Mesenchymal stem cell (in vitro differentiated cells and primary cell): ENCODE data around the gene RAET1G.

Experiments
- DNase-seq: peaks from one replicate; pipeline ENCODE4 v3.0.0-alpha.2; 2013
- H2AFZ ChIP-seq: one replicate; pipeline ENCODE4 v1.6.1; 2013; ENCODE audit warnings: low read depth, mild to moderate bottlenecking, control low read depth, inconsistent platforms, low read length, moderate library complexity
- H2AK5ac ChIP-seq: 2 replicates; pipeline ENCODE4 v1.6.1; 2013; ENCODE audit warnings: low read length, moderate library complexity, mild to moderate bottlenecking, inconsistent platforms; ENCODE audit not compliant: severe bottlenecking
- H2BK120ac ChIP-seq: one replicate; pipeline ENCODE4 v1.6.1; 2013; ENCODE audit warnings: low read depth, mild to moderate bottlenecking, inconsistent platforms, low read length, moderate library complexity
- H2BK12ac ChIP-seq, 2 experiments: one replicate each; pipeline ENCODE4 v1.6.1; 2013; ENCODE audit warnings: inconsistent platforms in 2 of 2, low read length in 2 of 2, mild to moderate bottlenecking in 2 of 2, moderate library complexity in 2 of 2, control low read depth in 1 of 2
- H2BK15ac ChIP-seq: one replicate; pipeline ENCODE4 v1.6.1; 2013; ENCODE audit warnings: mild to moderate bottlenecking, low read depth, inconsistent platforms; ENCODE audit not compliant: poor library complexity, severe bottlenecking
- H2BK5ac ChIP-seq: 2 replicates; pipeline ENCODE4 v1.6.1; 2013; ENCODE audit warnings: low read depth, mild to moderate bottlenecking, low read length, control low read depth, inconsistent platforms; ENCODE audit not compliant: poor library complexity, severe bottlenecking
- H3K14ac ChIP-seq, 2 experiments: one replicate each; pipeline ENCODE4 v1.6.1; 2013; ENCODE audit warnings: inconsistent platforms in 2 of 2, low read length in 2 of 2, control low read depth in 1 of 2, mild to moderate bottlenecking in 1 of 2, moderate library complexity in 1 of 2
- H3K18ac ChIP-seq, 2 experiments: one replicate each; pipeline ENCODE4 v1.6.1; 2013; ENCODE audit warnings: inconsistent platforms in 2 of 2, low read length in 2 of 2, control low read depth in 1 of 2, low read depth in 1 of 2, mild to moderate bottlenecking in 1 of 2
- H3K23ac ChIP-seq, 2 experiments: one replicate each; pipeline ENCODE4 v1.6.1; 2013; ENCODE audit warnings: inconsistent platforms in 2 of 2, low read length in 2 of 2, mild to moderate bottlenecking in 2 of 2, moderate library complexity in 2 of 2, control low read depth in 1 of 2
- H3K27ac ChIP-seq: 2 replicates; pipeline ENCODE4 v1.5.1; 2013; ENCODE audit warnings: mild to moderate bottlenecking, moderate library complexity, low read length, control low read depth, inconsistent platforms; ENCODE audit not compliant: poor library complexity, severe bottlenecking
- H3K27me3 ChIP-seq, 2 experiments: 2 replicates each; pipeline versions ENCODE4 v1.6.1 to v1.7.0; 2013; ENCODE audit warnings: low read length in 2 of 2, mild to moderate bottlenecking in 2 of 2, moderate library complexity in 2 of 2, control low read depth in 1 of 2, inconsistent platforms in 1 of 2; ENCODE audit not compliant: control insufficient read depth in 1 of 2, insufficient read depth in 1 of 2
- H3K36me3 ChIP-seq, 2 experiments: 2 replicates each; pipeline versions ENCODE4 v1.6.1 to v1.7.0; 2013; ENCODE audit warnings: low read length in 2 of 2, control low read depth in 1 of 2, inconsistent platforms in 1 of 2, low read depth in 1 of 2, mild to moderate bottlenecking in 1 of 2; ENCODE audit not compliant: insufficient read depth in 2 of 2, control insufficient read depth in 1 of 2
- H3K4ac ChIP-seq, 2 experiments: one replicate each; pipeline ENCODE4 v1.6.1; 2013; ENCODE audit warnings: inconsistent platforms in 2 of 2, low read length in 2 of 2, mild to moderate bottlenecking in 2 of 2, moderate library complexity in 2 of 2, control low read depth in 1 of 2, low read depth in 1 of 2
- H3K4me1 ChIP-seq: 2 replicates; pipeline ENCODE4 v1.6.1; 2013; ENCODE audit warnings: low read depth, low read length, control low read depth; ENCODE audit not compliant: control insufficient read depth, insufficient read depth
- H3K4me2 ChIP-seq: 2 replicates; pipeline ENCODE4 v1.6.1; 2013; ENCODE audit warnings: low read length, mild to moderate bottlenecking, inconsistent platforms; ENCODE audit not compliant: poor library complexity, severe bottlenecking
- H3K4me3 ChIP-seq, 2 experiments: 2 replicates each; pipeline versions ENCODE4 v1.5.1 to v1.7.0; 2013; ENCODE audit warnings: low read length in 2 of 2, mild to moderate bottlenecking in 2 of 2, control low read depth in 1 of 2, low read depth in 1 of 2; ENCODE audit not compliant: insufficient read depth in 1 of 2
- H3K79me1 ChIP-seq: replicated peaks from 2 replicates; pipeline ENCODE4 v1.6.1; 2013; ENCODE audit warnings: mild to moderate bottlenecking, control low read depth, low read length, inconsistent platforms; ENCODE audit not compliant: poor library complexity, severe bottlenecking
- H3K9ac ChIP-seq: 2 replicates; pipeline ENCODE4 v1.7.0; 2013; ENCODE audit warnings: mild to moderate bottlenecking, low read length, moderate library complexity
- H3K9me3 ChIP-seq: 2 replicates; pipeline ENCODE4 v1.7.0; 2013; ENCODE audit warnings: mild to moderate bottlenecking, low read length; ENCODE audit not compliant: control insufficient read depth
- H4K8ac ChIP-seq: one replicate; pipeline ENCODE4 v1.6.1; 2013; ENCODE audit warnings: inconsistent platforms, mild to moderate bottlenecking, low read length, moderate library complexity
- H4K91ac ChIP-seq: one replicate; pipeline ENCODE4 v1.6.1; 2013; ENCODE audit warnings: mild to moderate bottlenecking, low read length, inconsistent platforms
- WGBS: methylation state at CpG from one replicate; pipeline ENCODE4 v1.1.7; 2013; ENCODE audit warnings: mixed read lengths; 5-methylcytosine and 5-hydroxymethylcytosine counted together

The RAET1G gene

GRCh38 chr6:149951626-149952025, 28.7 kb upstream of the RAET1G start:
- DNase-seq = no peak
- Histone ChIP-seq H3K4me1 (peaks cover 2% of the 10 kb centered on the region), H4K8ac (no peak overlapping the region), H3K9ac (no peak overlapping the region), H3K4ac (no peak overlapping the region), H3K18ac (no peak overlapping the region), H3K14ac (no peak overlapping the region), H4K91ac (no peak overlapping the region), H3K27me3 (peaks cover 52 to 69% of the 10 kb centered on the region in 2 experiments), H3K79me1 (no peaks in the 10 kb centered on the region), H2BK12ac (no peak overlapping the region), H3K23ac (no peak overlapping the region), H2BK120ac (no peak overlapping the region), H2BK5ac (no peak overlapping the region), H3K9me3 (no peaks in the 10 kb centered on the region), H3K36me3 (peaks cover 0 to 3% of the 10 kb centered on the region in 2 experiments), H3K27ac (no peak overlapping the region), H2AK5ac (no peak overlapping the region), H2BK15ac (no peak overlapping the region), H2AFZ (no peak overlapping the region), H3K4me3 (no peak overlapping the region), H3K4me2 (no peak overlapping the region)
- 88% methylated on average over 3 of the region's 3 CpGs for WGBS

GRCh38 chr6:149951096-149951495, 28.2 kb upstream of the RAET1G start:
- no peak overlapping the region for H2AK5ac ChIP-seq
- no peak overlapping the region for H4K91ac ChIP-seq
- no peak overlapping the region for H2BK5ac ChIP-seq
- no peak overlapping the region for H3K4ac ChIP-seq
- H4K8ac ChIP-seq = no peak overlapping the region
- peaks cover 50 to 64% of the 10 kb centered on the region in 2 experiments for H3K27me3 ChIP-seq
- no peaks in the 10 kb centered on the region for H3K79me1 ChIP-seq
- no peak overlapping the region for H3K4me3 ChIP-seq
- no peak overlapping the region for H3K14ac ChIP-seq
- no peak overlapping the region for H2BK120ac ChIP-seq
- no peak overlapping the region for H3K23ac ChIP-seq
- 83% methylated on average over 7 of the region's 9 CpGs for WGBS
- H2BK12ac ChIP-seq = no peak overlapping the region
- H3K36me3 ChIP-seq = peaks cover 0 to 3% of the 10 kb centered on the region in 2 experiments
- no peaks in the 10 kb centered on the region for H3K9me3 ChIP-seq
- H3K27ac ChIP-seq = no peak overlapping the region
- H2BK15ac ChIP-seq = no peak overlapping the region
- H3K18ac ChIP-seq = no peak overlapping the region
- H3K4me1 ChIP-seq = peaks cover 2% of the 10 kb centered on the region
- no peak overlapping the region for H3K4me2 ChIP-seq
- H2AFZ ChIP-seq = no peak overlapping the region
- DNase-seq = no peak
- H3K9ac ChIP-seq = no peak overlapping the region

- Histone ChIP-seq H2AFZ (no peak overlapping the region), H3K27me3 (peaks cover 43 to 57% of the 10 kb centered on the region in 2 experiments), H3K79me1 (no peaks in the 10 kb centered on the region), H3K23ac (no peak overlapping the region), H3K9me3 (no peaks in the 10 kb centered on the region), H2AK5ac (no peak overlapping the region), H2BK12ac (no peak overlapping the region), H2BK120ac (no peak overlapping the region), H3K27ac (no peak overlapping the region), H3K4ac (no peak overlapping the region), H3K18ac (no peak overlapping the region), H3K14ac (no peak overlapping the region), H4K91ac (peak overlapping the region; percentile 46), H3K36me3 (peaks cover 0 to 3% of the 10 kb centered on the region in 2 experiments), H2BK5ac (no peak overlapping the region), H2BK15ac (no peak overlapping the region), H3K4me2 (no peak overlapping the region), H3K4me3 (no peak overlapping the region), H3K9ac (no peak overlapping the region), H4K8ac (no peak overlapping the region), H3K4me1 (peaks cover 2% of the 10 kb centered on the region)
- 58% methylated on average over 8 of the region's 8 CpGs for WGBS
- DNase-seq = no peak
These were observed 27.5 kb upstream of the RAET1G start for GRCh38 chr6:149950423-149950822.

GRCh38 chr6:149948616-149949015, 25.7 kb upstream of the RAET1G start:
- no peaks in the 10 kb centered on the region for H3K79me1 ChIP-seq
- H3K36me3 ChIP-seq = peaks cover 0 to 3% of the 10 kb centered on the region in 2 experiments
- no peak overlapping the region for H2AFZ ChIP-seq
- H3K9ac ChIP-seq = no peak overlapping the region
- H2BK12ac ChIP-seq = no peak overlapping the region
- H2BK120ac ChIP-seq = no peak overlapping the region
- no peak overlapping the region for H3K4me2 ChIP-seq
- no peaks in the 10 kb centered on the region for H3K9me3 ChIP-seq
- H3K14ac ChIP-seq = no peak overlapping the region
- H2AK5ac ChIP-seq = no peak overlapping the region
- no peak overlapping the region for H3K27ac ChIP-seq
- H3K23ac ChIP-seq = no peak overlapping the region
- H3K27me3 ChIP-seq = peaks cover 33 to 46% of the 10 kb centered on the region in 2 experiments
- no peak overlapping the region for H3K4ac ChIP-seq
- no peak overlapping the region for H2BK5ac ChIP-seq
- H3K4me3 ChIP-seq = no peak overlapping the region
- H3K18ac ChIP-seq = no peak overlapping the region
- H4K8ac ChIP-seq = no peak overlapping the region
- WGBS = 63% methylated on average over 5 of the region's 5 CpGs
- no peak for DNase-seq
- H3K4me1 ChIP-seq = no peaks in the 10 kb centered on the region
- no peak overlapping the region for H4K91ac ChIP-seq
- H2BK15ac ChIP-seq = no peak overlapping the region
